MM.1S (cell line): Measurements from ENCODE around the gene PRDM9.

Experiments
- DNase-seq: peaks from one replicate; pipeline ENCODE4 v3.0.0-alpha.2; 2015
- H2AFZ ChIP-seq: fragments of 300-600 bp; sonication (generic); 2 replicates; pipeline ENCODE4 v1.6.0; 2016; ENCODE audit warnings: antibody characterized with exemption, low read length
- H3F3A ChIP-seq: fragments of 300-600 bp; sonication (generic); 2 replicates; pipeline ENCODE4 v1.6.1; 2016; ENCODE audit warnings: mild to moderate bottlenecking, antibody characterized with exemption, low read length, moderate library complexity, mixed read lengths; ENCODE audit not compliant: insufficient read depth
- H3K27ac ChIP-seq: fragments of 300-600 bp; sonication (generic); 2 replicates; pipeline ENCODE4 v1.5.1; 2016; ENCODE audit warnings: mild to moderate bottlenecking, low read length
- H3K27me3 ChIP-seq: fragments of 300-600 bp; sonication (generic); replicated peaks from 2 replicates; pipeline ENCODE4 v1.6.0; 2016; ENCODE audit warnings: low read length; ENCODE audit not compliant: insufficient read depth
- H3K36me3 ChIP-seq: fragments of 300-600 bp; sonication (generic); replicated peaks from 2 replicates; pipeline ENCODE4 v1.6.1; 2016; ENCODE audit warnings: mild to moderate bottlenecking, low read length, mixed read lengths; ENCODE audit not compliant: insufficient read depth
- H3K4me1 ChIP-seq: fragments of 300-600 bp; sonication (generic); 2 replicates; pipeline ENCODE4 v1.6.1; 2016; ENCODE audit warnings: low read length, mixed read lengths
- H3K4me2 ChIP-seq: fragments of 300-600 bp; sonication (generic); 2 replicates; pipeline ENCODE4 v1.6.0; 2016; ENCODE audit warnings: low read depth, low read length
- H3K4me3 ChIP-seq: fragments of 300-600 bp; sonication (generic); 2 replicates; pipeline ENCODE4 v1.5.1; 2016; ENCODE audit warnings: low read length, mixed read lengths
- H3K79me2 ChIP-seq: fragments of 300-600 bp; sonication (generic); 2 replicates; pipeline ENCODE4 v1.6.1; 2016; ENCODE audit warnings: mixed run types, low read length, mixed read lengths
- H3K9ac ChIP-seq: fragments of 300-600 bp; sonication (generic); 2 replicates; pipeline ENCODE4 v1.6.1; 2016; ENCODE audit warnings: low read length, mixed read lengths
- H3K9me2 ChIP-seq: fragments of 300-600 bp; sonication (generic); replicated peaks from 2 replicates; pipeline ENCODE4 v1.6.1; 2016; ENCODE audit warnings: mild to moderate bottlenecking, low read length, mixed read lengths; ENCODE audit not compliant: insufficient read depth
- H3K9me3 ChIP-seq: fragments of 300-600 bp; sonication (generic); replicated peaks from 2 replicates; pipeline ENCODE4 v1.6.1; 2016; ENCODE audit warnings: mild to moderate bottlenecking, low read length, mixed read lengths; ENCODE audit not compliant: insufficient read depth
- H4K20me1 ChIP-seq: fragments of 300-600 bp; sonication (generic); 2 replicates; pipeline ENCODE4 v1.6.1; 2016; ENCODE audit warnings: mild to moderate bottlenecking, low read length, moderate library complexity, mixed read lengths; ENCODE audit not compliant: insufficient read depth
- EZH2 ChIP-seq: fragments of 300-600 bp; sonication (generic); optimal IDR thresholded peaks from 2 replicates; pipeline ENCODE3; 2017; ENCODE audit warnings: low read depth, mild to moderate bottlenecking, antibody characterized with exemption, low read length, mixed read lengths
- EZH2phosphoT487 ChIP-seq: fragments of 300-600 bp; sonication (generic); IDR thresholded peaks from 2 replicates; pipeline ENCODE4 v1.6.1; 2018; ENCODE audit warnings: antibody characterized with exemption, low read length
- TF ChIP-seq, protein P1 (sequence below): fragments of 300-600 bp; sonication (generic); IDR thresholded peaks from 2 replicates; pipeline ENCODE4 v1.5.1; 2016; ENCODE audit warnings: antibody characterized with exemption, low read length, mixed read lengths

The PRDM9 gene

DNA sequence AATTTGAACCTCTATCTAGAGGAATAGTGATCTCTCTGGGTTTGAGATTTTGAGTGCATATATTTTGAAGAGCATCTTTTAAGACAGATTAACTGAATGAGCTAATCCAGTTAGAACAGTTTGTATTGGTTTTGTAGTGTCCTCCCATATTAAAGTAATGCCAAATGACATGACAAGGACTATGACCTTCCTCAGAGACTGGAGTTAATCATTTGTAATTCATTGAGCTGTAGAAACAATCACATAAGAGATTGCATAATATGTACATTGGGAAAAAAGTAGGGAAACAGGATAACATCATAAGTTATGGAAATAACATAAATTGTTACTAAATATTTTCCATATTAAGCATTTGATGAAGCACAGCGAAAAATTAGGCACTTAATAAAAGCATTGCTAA lies 45.8 kb upstream of the PRDM9 start:
- H2AFZ ChIP-seq: no peak overlapping the region
- H3K9ac ChIP-seq: no peak overlapping the region
- no peak overlapping the region for H3K27ac ChIP-seq
- DNase-seq: no peak
- H3F3A ChIP-seq: no peaks in the 10 kb centered on the region
- TF ChIP-seq EZH2phosphoT487 (no peak), EZH2 (no peak)
- TF ChIP-seq, protein P1, sequence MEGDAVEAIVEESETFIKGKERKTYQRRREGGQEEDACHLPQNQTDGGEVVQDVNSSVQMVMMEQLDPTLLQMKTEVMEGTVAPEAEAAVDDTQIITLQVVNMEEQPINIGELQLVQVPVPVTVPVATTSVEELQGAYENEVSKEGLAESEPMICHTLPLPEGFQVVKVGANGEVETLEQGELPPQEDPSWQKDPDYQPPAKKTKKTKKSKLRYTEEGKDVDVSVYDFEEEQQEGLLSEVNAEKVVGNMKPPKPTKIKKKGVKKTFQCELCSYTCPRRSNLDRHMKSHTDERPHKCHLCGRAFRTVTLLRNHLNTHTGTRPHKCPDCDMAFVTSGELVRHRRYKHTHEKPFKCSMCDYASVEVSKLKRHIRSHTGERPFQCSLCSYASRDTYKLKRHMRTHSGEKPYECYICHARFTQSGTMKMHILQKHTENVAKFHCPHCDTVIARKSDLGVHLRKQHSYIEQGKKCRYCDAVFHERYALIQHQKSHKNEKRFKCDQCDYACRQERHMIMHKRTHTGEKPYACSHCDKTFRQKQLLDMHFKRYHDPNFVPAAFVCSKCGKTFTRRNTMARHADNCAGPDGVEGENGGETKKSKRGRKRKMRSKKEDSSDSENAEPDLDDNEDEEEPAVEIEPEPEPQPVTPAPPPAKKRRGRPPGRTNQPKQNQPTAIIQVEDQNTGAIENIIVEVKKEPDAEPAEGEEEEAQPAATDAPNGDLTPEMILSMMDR: no peak
- H3K79me2 ChIP-seq: no peaks in the 10 kb centered on the region
- no peaks in the 10 kb centered on the region for H3K27me3 ChIP-seq
- H3K9me2 ChIP-seq: no peaks in the 10 kb centered on the region
- no peaks in the 10 kb centered on the region for H3K9me3 ChIP-seq
- H3K36me3 ChIP-seq: no peaks in the 10 kb centered on the region
- no peaks in the 10 kb centered on the region for H4K20me1 ChIP-seq
- no peak overlapping the region for H3K4me3 ChIP-seq
- no peak overlapping the region for H3K4me2 ChIP-seq
- no peaks in the 10 kb centered on the region for H3K4me1 ChIP-seq

- Histone ChIP-seq H3K27me3 (no peaks in the 10 kb centered on the region), H3K9me2 (no peaks in the 10 kb centered on the region), H3K9ac (no peak overlapping the region), H3K27ac (no peak overlapping the region), H2AFZ (no peak overlapping the region), H3K4me2 (no peak overlapping the region), H3K4me1 (no peaks in the 10 kb centered on the region), H3K9me3 (no peaks in the 10 kb centered on the region), H3K36me3 (no peaks in the 10 kb centered on the region), H4K20me1 (no peaks in the 10 kb centered on the region), H3K79me2 (no peaks in the 10 kb centered on the region), H3K4me3 (no peak overlapping the region), H3F3A (no peaks in the 10 kb centered on the region)
- DNase-seq: no peak
- TF ChIP-seq EZH2phosphoT487: no peak
Measured at GRCh38 chr5:23466401-23466912, 41.0 kb upstream of the PRDM9 start.

GRCh38 chr5:23468658-23469057 lies 38.8 kb upstream of the PRDM9 start:
- Histone ChIP-seq H3K9me2 (no peaks in the 10 kb centered on the region), H2AFZ (no peak overlapping the region), H3K4me1 (no peaks in the 10 kb centered on the region), H3K4me3 (no peak overlapping the region), H3K9me3 (no peaks in the 10 kb centered on the region), H3F3A (no peaks in the 10 kb centered on the region), H3K4me2 (no peak overlapping the region), H4K20me1 (no peaks in the 10 kb centered on the region), H3K36me3 (no peaks in the 10 kb centered on the region), H3K9ac (no peak overlapping the region), H3K79me2 (no peaks in the 10 kb centered on the region), H3K27ac (no peak overlapping the region), H3K27me3 (no peaks in the 10 kb centered on the region)
- TF ChIP-seq, protein P1: no peak
- TF ChIP-seq EZH2phosphoT487 (no peak), EZH2 (no peak)
- DNase-seq: no peak

DNA sequence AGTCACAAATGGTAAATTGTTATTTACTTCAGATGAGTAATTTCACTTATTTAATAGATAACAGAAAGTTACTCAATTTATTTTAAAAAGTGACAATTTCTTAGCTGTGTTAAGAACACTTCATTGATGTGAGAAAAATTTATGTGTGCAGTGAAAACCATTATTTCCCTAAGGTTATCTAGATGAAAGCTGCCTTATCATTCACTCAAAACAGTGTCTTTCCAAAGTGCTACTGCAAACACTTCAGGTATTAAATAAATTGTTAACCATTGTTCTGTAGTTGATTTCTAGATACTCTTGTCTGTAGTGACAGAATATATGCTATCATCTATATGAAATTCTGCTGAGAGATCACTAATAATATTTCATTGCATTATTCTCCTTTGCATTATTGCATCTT lies 33.5 kb upstream of the PRDM9 start:
- no peaks in the 10 kb centered on the region for H3K36me3 ChIP-seq
- no peak overlapping the region for H3K9ac ChIP-seq
- no peak overlapping the region for H3K4me3 ChIP-seq
- H3K79me2 ChIP-seq: no peaks in the 10 kb centered on the region
- no peak for DNase-seq
- H3K4me2 ChIP-seq: no peak overlapping the region
- H3K27me3 ChIP-seq: no peaks in the 10 kb centered on the region
- TF ChIP-seq EZH2phosphoT487 (no peak), EZH2 (no peak)
- TF ChIP-seq, protein P1: no peak
- H3K9me2 ChIP-seq: no peaks in the 10 kb centered on the region
- H4K20me1 ChIP-seq: no peaks in the 10 kb centered on the region
- no peak overlapping the region for H3K27ac ChIP-seq
- H2AFZ ChIP-seq: no peak overlapping the region
- no peaks in the 10 kb centered on the region for H3K9me3 ChIP-seq
- no peaks in the 10 kb centered on the region for H3F3A ChIP-seq
- no peaks in the 10 kb centered on the region; the same call in 1 of the 2 replicates for H3K4me1 ChIP-seq
